HG02840 (cell line): ENCODE measurements around the gene FRY.

Source experiments
- ATAC-seq: cut with Tn5 transposase; IDR thresholded peaks from one replicate; pipeline ENCODE4 v1.9.1; 2021; ENCODE audit warnings: mild to moderate bottlenecking, moderate library complexity, moderate number of reproducible peaks; ENCODE audit not compliant: unreplicated experiment, low FRiP score

The FRY gene

GRCh38 chr13:32013181-32013580, 18.4 kb upstream of the FRY start:
- no peak for ATAC-seq

- ATAC-seq = no peak
These were observed 15.5 kb upstream of the FRY start for GRCh38 chr13:32016119-32016518.

- no peak for ATAC-seq
These were observed 14.9 kb upstream of the FRY start for GRCh38 chr13:32016631-32017030.

- no peak for ATAC-seq
These were observed 14.1 kb upstream of the FRY start for GRCh38 chr13:32017474-32017873.

GRCh38 chr13:32019612-32020233, 11.9 kb upstream of the FRY start:
- no peak for ATAC-seq

GRCh38 chr13:32021785-32022184, 9.8 kb upstream of the FRY start:
- no peak for ATAC-seq

GRCh38 chr13:32022311-32022710, 9.3 kb upstream of the FRY start:
- ATAC-seq = no peak

GRCh38 chr13:32023096-32023495, 8.5 kb upstream of the FRY start:
- no peak for ATAC-seq

- ATAC-seq = no peak
These were observed 7.9 kb upstream of the FRY start for GRCh38 chr13:32023698-32024097.

- no peak for ATAC-seq
These were observed 6.8 kb upstream of the FRY start for GRCh38 chr13:32024750-32025149.

GRCh38 chr13:32025730-32026129, 5.8 kb upstream of the FRY start:
- ATAC-seq = no peak

- no peak for ATAC-seq
These were observed 5.0 kb upstream of the FRY start for GRCh38 chr13:32026623-32027022.

GRCh38 chr13:32028711-32029110, 2.9 kb upstream of the FRY start:
- no peak for ATAC-seq

- no peak for ATAC-seq
These were observed 1.9 kb upstream of the FRY start for GRCh38 chr13:32029684-32030083.

GRCh38 chr13:32031815-32032370, 319 bp downstream of the FRY start:
- no peak for ATAC-seq

GRCh38 chr13:32032759-32033158, 1.2 kb downstream of the FRY start:
- ATAC-seq = no peak

GRCh38 chr13:32033744-32034143, 2.2 kb downstream of the FRY start:
- ATAC-seq = no peak

GRCh38 chr13:32035716-32036115, 4.1 kb downstream of the FRY start:
- ATAC-seq = no peak

- no peak for ATAC-seq
These were observed 4.6 kb downstream of the FRY start for GRCh38 chr13:32036126-32036695.

- ATAC-seq = no peak
These were observed 5.2 kb downstream of the FRY start for GRCh38 chr13:32036757-32037156.

- ATAC-seq = no peak
These were observed 5.9 kb downstream of the FRY start for GRCh38 chr13:32037471-32037870.

- no peak for ATAC-seq
These were observed 6.8 kb downstream of the FRY start for GRCh38 chr13:32038343-32038742.
